PC-9 (cell line): Measurements from ENCODE around the gene UBE2G1. TPM values are rescaled to one million over a fixed set of nuclear protein-coding genes. Genes with fewer than 3 reads are reported as not detected.

ENCODE experiments used
- BruUV-seq: library from RNA; stranded (reverse); fragments of 400-500 nt; replicated peaks from 2 replicates; lab custom pipeline; 2021; lab: Mats Ljungman, UMichigan
- CTCF ChIA-PET: fragments of 300-600 bp; sonication (Branson Sonifier 250); formaldehyde crosslinking; loops from one replicate; lab custom pipeline; 2022; ENCODE audit warnings: antibody characterized with exemption; lab: Charles Lee
- POLR2A ChIA-PET: fragments of 300-600 bp; sonication (Branson Sonifier 250); formaldehyde crosslinking; loops from one replicate; lab custom pipeline; 2022; ENCODE audit warnings: antibody characterized with exemption; ENCODE audit not compliant: unreplicated experiment; lab: Charles Lee
- DNase-seq, 2 experiments: peaks; one replicate each; pipeline versions ENCODE4 v3.0.0 to v3.0.0-alpha.2; 2015 to 2022; ENCODE audit warnings: mixed read lengths in 1 of 2
- H2AFZ ChIP-seq: fragments of 200-600 bp; sonication (generic); 2 replicates; pipeline ENCODE4 v1.8.1; 2017; ENCODE audit warnings: antibody characterized with exemption
- H3F3A ChIP-seq: fragments of 200-600 bp; sonication (generic); 2 replicates; pipeline ENCODE4 v1.8.1; 2017; ENCODE audit warnings: antibody characterized with exemption, mild to moderate bottlenecking, low read depth; ENCODE audit not compliant: insufficient read depth
- H3K27ac ChIP-seq: fragments of 200-600 bp; sonication (generic); 2 replicates; pipeline ENCODE4 v1.6.1; 2016; ENCODE audit warnings: mixed run types
- H3K27me3 ChIP-seq: fragments of 200-600 bp; sonication (generic); 2 replicates; pipeline ENCODE4 v1.6.1; 2016; ENCODE audit warnings: low read depth, mixed run types; ENCODE audit not compliant: insufficient read depth
- H3K36me3 ChIP-seq: fragments of 200-600 bp; sonication (generic); 2 replicates; pipeline ENCODE4 v1.6.1; 2016; ENCODE audit warnings: low read depth, mixed run types
- H3K4me1 ChIP-seq: fragments of 200-600 bp; sonication (generic); replicated peaks from 2 replicates; pipeline ENCODE4 v1.6.1; 2016; ENCODE audit warnings: mixed run types; ENCODE audit not compliant: insufficient read depth
- H3K4me2 ChIP-seq: fragments of 200-600 bp; sonication (generic); 2 replicates; pipeline ENCODE4 v1.6.1; 2017; ENCODE audit warnings: mixed run types
- H3K4me3 ChIP-seq: fragments of 200-600 bp; sonication (generic); 2 replicates; pipeline ENCODE4 v1.6.1; 2016; ENCODE audit warnings: mixed run types
- H3K79me2 ChIP-seq: fragments of 200-600 bp; sonication (generic); 2 replicates; pipeline ENCODE4 v1.6.1; 2017; ENCODE audit warnings: low read depth, mixed run types
- H3K9me2 ChIP-seq: fragments of 200-600 bp; sonication (generic); 2 replicates; pipeline ENCODE4 v1.8.1; 2017; ENCODE audit warnings: mild to moderate bottlenecking; ENCODE audit not compliant: insufficient read depth
- H3K9me3 ChIP-seq: fragments of 200-600 bp; sonication (generic); 2 replicates; pipeline ENCODE4 v1.8.1; 2016; ENCODE audit warnings: low read depth; ENCODE audit not compliant: insufficient read depth
- H4K20me1 ChIP-seq: fragments of 200-600 bp; sonication (generic); 2 replicates; pipeline ENCODE4 v1.8.1; 2017; ENCODE audit not compliant: insufficient read depth
- EZH2 ChIP-seq: fragments of 200-600 bp; sonication (generic); IDR thresholded peaks from 2 replicates; pipeline ENCODE4 v1.8.0; 2017; ENCODE audit warnings: antibody characterized with exemption, low read depth
- intact Hi-C: fragments of 100-400 bp; cut with micrococcal nuclease; formaldehyde crosslinking; loops from one replicate; pipeline ENCODE4 v1.10.0; 2022; ENCODE audit not compliant: unreplicated experiment
- total RNA-seq: library from RNA; stranded (reverse); gene quantifications from 2 replicates; pipeline ENCODE4 v1.2.3, GENCODE V29; 2021
- TF ChIP-seq, protein P1 (sequence below): fragments of 200-600 bp; sonication (generic); conservative IDR thresholded peaks from 2 replicates; pipeline ENCODE4 v1.6.1; 2017; ENCODE audit warnings: mixed run types, antibody characterized with exemption, mild to moderate bottlenecking, moderate library complexity

UBE2G1 gene
- total RNA-seq, 1 experiment from 2014 or later, result 111 TPM

- 0 out of 2 replicates have a peak, but pooled peaks cover 2% of the 10 kb centered on the region for H4K20me1 ChIP-seq
- intact Hi-C loops, result no loop called here
- ChIA-PET CTCF (interaction anchor here (0.7 kb wide), 1 partner anchor 402 kb away, joined by 3 read pairs; no protein-coding TSS in a partner anchor), POLR2A (interaction anchor here (0.6 kb wide), 1 partner anchor 31 kb away, joined by 6 read pairs; no protein-coding TSS in a partner anchor)
- DNase-seq, result no peak
- no peaks in the 10 kb centered on the region for H3K9me3 ChIP-seq
- no peak overlapping the region for H3K27ac ChIP-seq
- H3K79me2 ChIP-seq, result no peaks in the 10 kb centered on the region
- peaks cover 3% of the 10 kb centered on the region; the same call in 1 of the 2 replicates for H3K36me3 ChIP-seq
- H3K27me3 ChIP-seq, result no peaks in the 10 kb centered on the region
- TF ChIP-seq, protein P1, sequence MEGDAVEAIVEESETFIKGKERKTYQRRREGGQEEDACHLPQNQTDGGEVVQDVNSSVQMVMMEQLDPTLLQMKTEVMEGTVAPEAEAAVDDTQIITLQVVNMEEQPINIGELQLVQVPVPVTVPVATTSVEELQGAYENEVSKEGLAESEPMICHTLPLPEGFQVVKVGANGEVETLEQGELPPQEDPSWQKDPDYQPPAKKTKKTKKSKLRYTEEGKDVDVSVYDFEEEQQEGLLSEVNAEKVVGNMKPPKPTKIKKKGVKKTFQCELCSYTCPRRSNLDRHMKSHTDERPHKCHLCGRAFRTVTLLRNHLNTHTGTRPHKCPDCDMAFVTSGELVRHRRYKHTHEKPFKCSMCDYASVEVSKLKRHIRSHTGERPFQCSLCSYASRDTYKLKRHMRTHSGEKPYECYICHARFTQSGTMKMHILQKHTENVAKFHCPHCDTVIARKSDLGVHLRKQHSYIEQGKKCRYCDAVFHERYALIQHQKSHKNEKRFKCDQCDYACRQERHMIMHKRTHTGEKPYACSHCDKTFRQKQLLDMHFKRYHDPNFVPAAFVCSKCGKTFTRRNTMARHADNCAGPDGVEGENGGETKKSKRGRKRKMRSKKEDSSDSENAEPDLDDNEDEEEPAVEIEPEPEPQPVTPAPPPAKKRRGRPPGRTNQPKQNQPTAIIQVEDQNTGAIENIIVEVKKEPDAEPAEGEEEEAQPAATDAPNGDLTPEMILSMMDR, result no peak
- TF ChIP-seq EZH2, result no peak
- H3F3A ChIP-seq, result peaks cover 25% of the 10 kb centered on the region
- no peak overlapping the region for H3K4me2 ChIP-seq
- H3K4me1 ChIP-seq, result no peaks in the 10 kb centered on the region
- H3K9me2 ChIP-seq, result no peaks in the 10 kb centered on the region
- no TSS peak for BruUV-seq
- H3K4me3 ChIP-seq, result no peak overlapping the region
- H2AFZ ChIP-seq, result no peak overlapping the region
These were observed 145.8 kb downstream of the UBE2G1 start for GRCh38 chr17:4220655-4221054.

Other genes with a start within 250 kb of the UBE2G1 start
- gene ZZEF1, start 223.6 kb downstream of the UBE2G1 start, total RNA-seq, result 39.5 and 42.9 TPM in 2 replicates
- gene CYB5D2, start 223.5 kb downstream of the UBE2G1 start, total RNA-seq, result 40.5 and 52.4 TPM in 2 replicates
- 63.9 and 74.5 TPM in 2 replicates for gene ANKFY1, start 102.7 kb downstream of the UBE2G1 start, total RNA-seq
- gene SPNS3, start 67.3 kb upstream of the UBE2G1 start, total RNA-seq, result 14.8 and 15.9 TPM in 2 replicates
- 25.7 and 33.8 TPM in 2 replicates for gene SPNS2, start 132.2 kb upstream of the UBE2G1 start, total RNA-seq
- gene MYBBP1A, start 188.7 kb upstream of the UBE2G1 start, total RNA-seq, result 76.3 and 89.1 TPM in 2 replicates
- 3.7 and 7.5 TPM in 2 replicates for gene GGT6, start 193.9 kb upstream of the UBE2G1 start, total RNA-seq
- not detected in 2 replicates for gene SMTNL2, start 217.9 kb upstream of the UBE2G1 start, total RNA-seq